HEK293 (cell line): ENCODE results near the gene PIWIL1.

Source experiments
- CTCF ChIA-PET: fragments of 350-600 bp; formaldehyde crosslinking; extraction: SDS; loops from one replicate; lab custom pipeline; 2021; ENCODE audit warnings: antibody characterized with exemption; lab: Yijun Ruan, JAX
- POLR2A ChIA-PET: fragments of 300-600 bp; formaldehyde crosslinking; extraction: SDS; loops from one replicate; lab custom pipeline; 2020; ENCODE audit warnings: antibody characterized with exemption, inconsistent platforms; lab: Yijun Ruan, JAX
- H3K27ac ChIP-seq: fragments of 200-500 bp; sonication (Bioruptor generic); 2 replicates; pipeline ENCODE4 v1.5.1; 2014; ENCODE audit warnings: low read depth, low read length, control low read depth, inconsistent platforms; ENCODE audit errors: extremely low read depth
- H3K36me3 ChIP-seq, 2 experiments: fragments of 200-500 bp in 1 of 2; sonication (Bioruptor generic) in 1 of 2; 1 replicate in 1 of 2; 2 replicates in 1 of 2; pipeline ENCODE4 v1.5.1; 2014 to 2017; ENCODE audit warnings: inconsistent platforms in 2 of 2, low read length in 2 of 2; ENCODE audit not compliant: control insufficient read depth in 2 of 2, insufficient read depth in 1 of 2
- H3K4me1 ChIP-seq: fragments of 200-500 bp; sonication (Bioruptor generic); 2 replicates; pipeline ENCODE4 v1.5.1; 2014; ENCODE audit warnings: mild to moderate bottlenecking, low read length, inconsistent platforms; ENCODE audit not compliant: control insufficient read depth, insufficient read depth
- H3K4me3 ChIP-seq: 2 replicates; pipeline ENCODE4 v1.5.1; 2011; ENCODE audit warnings: low read depth, mild to moderate bottlenecking, control low read depth, low read length, moderate library complexity
- H3K9me3 ChIP-seq: fragments of 200-500 bp; sonication (Bioruptor generic); 2 replicates; pipeline ENCODE4 v1.5.1; 2014; ENCODE audit warnings: low read depth, low read length, inconsistent platforms; ENCODE audit not compliant: control insufficient read depth, insufficient read depth
- SP2 ChIP-seq: fragments of 450-650 bp; formaldehyde crosslinking; IDR thresholded peaks from 2 replicates; pipeline ENCODE4 v1.5.1; 2016; ENCODE audit warnings: missing biosample characterization, missing genetic modification characterization
- SP3 ChIP-seq: fragments of 450-650 bp; formaldehyde crosslinking; IDR thresholded peaks from 2 replicates; pipeline ENCODE4 v1.5.1; 2016; ENCODE audit warnings: missing biosample characterization, missing genetic modification characterization
- ZIC2 ChIP-seq: fragments of 450-650 bp; formaldehyde crosslinking; IDR thresholded peaks from 2 replicates; pipeline ENCODE4 v1.5.1; 2016; ENCODE audit warnings: missing biosample characterization, missing genetic modification characterization
- ZNF16 ChIP-seq: fragments of 450-650 bp; formaldehyde crosslinking; IDR thresholded peaks from 2 replicates; pipeline ENCODE4 v1.5.1; 2016; ENCODE audit warnings: low read depth, missing biosample characterization, missing genetic modification characterization
- ZNF292 ChIP-seq: fragments of 450-650 bp; formaldehyde crosslinking; IDR thresholded peaks from 2 replicates; pipeline ENCODE4 v1.5.1; 2016; ENCODE audit warnings: low read depth, missing biosample characterization, missing genetic modification characterization, borderline replicate concordance
- ZNF404 ChIP-seq: fragments of 450-650 bp; formaldehyde crosslinking; IDR thresholded peaks from 2 replicates; pipeline ENCODE4 v1.5.1; 2017; ENCODE audit warnings: missing biosample characterization, missing genetic modification characterization
- ZNF654 ChIP-seq: fragments of 450-650 bp; formaldehyde crosslinking; IDR thresholded peaks from 2 replicates; pipeline ENCODE4 v1.5.1; 2016; ENCODE audit warnings: low read depth, missing biosample characterization, missing genetic modification characterization
- ZNF664 ChIP-seq: fragments of 450-650 bp; formaldehyde crosslinking; IDR thresholded peaks from 2 replicates; pipeline ENCODE4 v1.5.1; 2016; ENCODE audit warnings: missing biosample characterization, missing genetic modification characterization
- ZNF791 ChIP-seq: fragments of 450-650 bp; formaldehyde crosslinking; IDR thresholded peaks from 2 replicates; pipeline ENCODE4 v1.5.1; 2016; ENCODE audit warnings: missing biosample characterization, missing genetic modification characterization
- ZNF830 ChIP-seq: fragments of 450-650 bp; IDR thresholded peaks from 2 replicates; pipeline ENCODE4 v1.5.0; 2018; ENCODE audit warnings: missing biosample characterization, missing genetic modification characterization, low read depth, mild to moderate bottlenecking, moderate library complexity
- TF ChIP-seq, protein P1 (sequence below): fragments of 450-650 bp; formaldehyde crosslinking; IDR thresholded peaks from 2 replicates; pipeline ENCODE4 v1.5.1; 2017; ENCODE audit warnings: missing biosample characterization, missing genetic modification characterization
- TF ChIP-seq, protein P2 (sequence below): fragments of 450-650 bp; formaldehyde crosslinking; IDR thresholded peaks from 2 replicates; pipeline ENCODE4 v1.5.1; 2016; ENCODE audit warnings: missing biosample characterization, missing genetic modification characterization
- TF ChIP-seq, protein P3 (sequence below): fragments of 450-650 bp; formaldehyde crosslinking; IDR thresholded peaks from 2 replicates; pipeline ENCODE4; 2016; ENCODE audit warnings: missing biosample characterization, missing genetic modification characterization
- TF ChIP-seq, protein P4 (sequence below): fragments of 450-650 bp; formaldehyde crosslinking; IDR thresholded peaks from 2 replicates; pipeline ENCODE4 v1.5.1; 2017; ENCODE audit warnings: missing biosample characterization, missing genetic modification characterization

Gene PIWIL1

DNA sequence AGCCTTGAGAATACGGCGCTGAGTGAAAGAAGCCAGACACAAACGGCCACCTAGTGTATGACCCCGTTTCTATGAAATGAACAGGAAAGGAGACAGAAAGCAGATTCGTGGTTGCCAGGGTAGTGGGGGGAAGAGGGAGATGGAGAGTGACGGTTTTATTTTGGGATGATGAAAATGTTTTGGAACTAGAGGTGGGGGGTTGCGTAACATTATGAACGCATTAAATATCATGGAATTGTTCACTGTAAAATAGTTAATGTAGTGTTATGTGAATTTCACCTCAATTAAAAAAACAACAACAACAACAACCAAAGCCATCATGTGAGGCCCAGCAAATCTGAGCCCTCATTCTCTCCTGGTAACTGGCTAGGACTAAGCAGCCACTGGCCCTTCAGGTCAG lies 3.3 kb upstream of the PIWIL1 start:
- no peaks in the 10 kb centered on the region for H3K4me1 ChIP-seq
- CTCF ChIA-PET = interaction anchor here (0.7 kb wide), 1 partner anchor 280 kb away, joined by 3 read pairs; no protein-coding TSS in a partner anchor
- H3K9me3 ChIP-seq = no peaks in the 10 kb centered on the region
- no peak overlapping the region for H3K4me3 ChIP-seq
- TF ChIP-seq ZNF16 (tag by site-specific recombination) (no peak), ZNF654 (tag by site-specific recombination) (no peak), ZNF791 (tag by site-specific recombination) (no peak), SP2 (tag by site-specific recombination) (no peak), ZNF404 (tag by site-specific recombination) (no peak), ZNF292 (no peak), ZNF664 (tag by site-specific recombination) (no peak), ZNF830 (tag by site-specific recombination) (no peak)
- TF ChIP-seq, protein P1, sequence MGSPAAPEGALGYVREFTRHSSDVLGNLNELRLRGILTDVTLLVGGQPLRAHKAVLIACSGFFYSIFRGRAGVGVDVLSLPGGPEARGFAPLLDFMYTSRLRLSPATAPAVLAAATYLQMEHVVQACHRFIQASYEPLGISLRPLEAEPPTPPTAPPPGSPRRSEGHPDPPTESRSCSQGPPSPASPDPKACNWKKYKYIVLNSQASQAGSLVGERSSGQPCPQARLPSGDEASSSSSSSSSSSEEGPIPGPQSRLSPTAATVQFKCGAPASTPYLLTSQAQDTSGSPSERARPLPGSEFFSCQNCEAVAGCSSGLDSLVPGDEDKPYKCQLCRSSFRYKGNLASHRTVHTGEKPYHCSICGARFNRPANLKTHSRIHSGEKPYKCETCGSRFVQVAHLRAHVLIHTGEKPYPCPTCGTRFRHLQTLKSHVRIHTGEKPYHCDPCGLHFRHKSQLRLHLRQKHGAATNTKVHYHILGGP (tag by site-specific recombination) = no peak
- TF ChIP-seq, protein P2, sequence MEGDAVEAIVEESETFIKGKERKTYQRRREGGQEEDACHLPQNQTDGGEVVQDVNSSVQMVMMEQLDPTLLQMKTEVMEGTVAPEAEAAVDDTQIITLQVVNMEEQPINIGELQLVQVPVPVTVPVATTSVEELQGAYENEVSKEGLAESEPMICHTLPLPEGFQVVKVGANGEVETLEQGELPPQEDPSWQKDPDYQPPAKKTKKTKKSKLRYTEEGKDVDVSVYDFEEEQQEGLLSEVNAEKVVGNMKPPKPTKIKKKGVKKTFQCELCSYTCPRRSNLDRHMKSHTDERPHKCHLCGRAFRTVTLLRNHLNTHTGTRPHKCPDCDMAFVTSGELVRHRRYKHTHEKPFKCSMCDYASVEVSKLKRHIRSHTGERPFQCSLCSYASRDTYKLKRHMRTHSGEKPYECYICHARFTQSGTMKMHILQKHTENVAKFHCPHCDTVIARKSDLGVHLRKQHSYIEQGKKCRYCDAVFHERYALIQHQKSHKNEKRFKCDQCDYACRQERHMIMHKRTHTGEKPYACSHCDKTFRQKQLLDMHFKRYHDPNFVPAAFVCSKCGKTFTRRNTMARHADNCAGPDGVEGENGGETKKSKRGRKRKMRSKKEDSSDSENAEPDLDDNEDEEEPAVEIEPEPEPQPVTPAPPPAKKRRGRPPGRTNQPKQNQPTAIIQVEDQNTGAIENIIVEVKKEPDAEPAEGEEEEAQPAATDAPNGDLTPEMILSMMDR = no peak
- no peaks in the 10 kb centered on the region for H3K36me3 ChIP-seq
- H3K27ac ChIP-seq = no peak overlapping the region
- POLR2A ChIA-PET = no interaction called here

DNA sequence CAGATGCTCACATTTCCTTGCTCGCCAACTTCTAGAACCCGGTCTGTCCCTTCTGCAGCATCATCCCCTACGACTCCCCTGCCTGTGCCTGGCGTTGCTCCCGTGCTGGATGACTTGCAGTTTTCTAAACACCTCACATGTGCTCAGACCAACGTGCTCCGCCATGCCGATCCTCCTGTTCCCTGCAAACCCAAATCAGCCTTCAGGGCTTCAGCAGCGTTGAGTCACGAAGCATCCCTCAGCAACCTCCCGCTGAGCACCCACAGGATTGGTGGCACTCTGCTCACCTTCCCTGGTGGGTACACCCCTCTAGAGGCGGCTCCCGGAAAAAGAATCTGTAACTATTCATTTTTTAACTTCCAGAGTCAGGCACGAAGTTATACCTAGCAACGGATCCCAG lies 2.8 kb upstream of the PIWIL1 start:
- TF ChIP-seq, protein P3, sequence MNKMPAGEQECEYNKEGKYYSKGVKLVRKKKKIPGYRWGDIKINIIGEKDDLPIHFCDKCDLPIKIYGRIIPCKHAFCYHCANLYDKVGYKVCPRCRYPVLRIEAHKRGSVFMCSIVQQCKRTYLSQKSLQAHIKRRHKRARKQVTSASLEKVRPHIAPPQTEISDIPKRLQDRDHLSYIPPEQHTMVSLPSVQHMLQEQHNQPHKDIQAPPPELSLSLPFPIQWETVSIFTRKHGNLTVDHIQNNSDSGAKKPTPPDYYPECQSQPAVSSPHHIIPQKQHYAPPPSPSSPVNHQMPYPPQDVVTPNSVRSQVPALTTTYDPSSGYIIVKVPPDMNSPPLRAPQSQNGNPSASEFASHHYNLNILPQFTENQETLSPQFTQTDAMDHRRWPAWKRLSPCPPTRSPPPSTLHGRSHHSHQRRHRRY = no peak
- TF ChIP-seq, protein P4, sequence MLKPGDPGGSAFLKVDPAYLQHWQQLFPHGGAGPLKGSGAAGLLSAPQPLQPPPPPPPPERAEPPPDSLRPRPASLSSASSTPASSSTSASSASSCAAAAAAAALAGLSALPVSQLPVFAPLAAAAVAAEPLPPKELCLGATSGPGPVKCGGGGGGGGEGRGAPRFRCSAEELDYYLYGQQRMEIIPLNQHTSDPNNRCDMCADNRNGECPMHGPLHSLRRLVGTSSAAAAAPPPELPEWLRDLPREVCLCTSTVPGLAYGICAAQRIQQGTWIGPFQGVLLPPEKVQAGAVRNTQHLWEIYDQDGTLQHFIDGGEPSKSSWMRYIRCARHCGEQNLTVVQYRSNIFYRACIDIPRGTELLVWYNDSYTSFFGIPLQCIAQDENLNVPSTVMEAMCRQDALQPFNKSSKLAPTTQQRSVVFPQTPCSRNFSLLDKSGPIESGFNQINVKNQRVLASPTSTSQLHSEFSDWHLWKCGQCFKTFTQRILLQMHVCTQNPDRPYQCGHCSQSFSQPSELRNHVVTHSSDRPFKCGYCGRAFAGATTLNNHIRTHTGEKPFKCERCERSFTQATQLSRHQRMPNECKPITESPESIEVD (tag by site-specific recombination) = no peak
- no peak for TF ChIP-seq SP3
- ChIA-PET POLR2A (no interaction called here), CTCF (interaction anchor here (0.6 to 2.8 kb wide), 11 partner anchors 10 to 321 kb away, joined by 3 to 14 read pairs (median 4); no protein-coding TSS in a partner anchor)
- no peak overlapping the region for H3K4me3 ChIP-seq
- H3K36me3 ChIP-seq = no peaks in the 10 kb centered on the region
- H3K27ac ChIP-seq = no peak overlapping the region
- no peaks in the 10 kb centered on the region for H3K4me1 ChIP-seq
- no peaks in the 10 kb centered on the region for H3K9me3 ChIP-seq

DNA sequence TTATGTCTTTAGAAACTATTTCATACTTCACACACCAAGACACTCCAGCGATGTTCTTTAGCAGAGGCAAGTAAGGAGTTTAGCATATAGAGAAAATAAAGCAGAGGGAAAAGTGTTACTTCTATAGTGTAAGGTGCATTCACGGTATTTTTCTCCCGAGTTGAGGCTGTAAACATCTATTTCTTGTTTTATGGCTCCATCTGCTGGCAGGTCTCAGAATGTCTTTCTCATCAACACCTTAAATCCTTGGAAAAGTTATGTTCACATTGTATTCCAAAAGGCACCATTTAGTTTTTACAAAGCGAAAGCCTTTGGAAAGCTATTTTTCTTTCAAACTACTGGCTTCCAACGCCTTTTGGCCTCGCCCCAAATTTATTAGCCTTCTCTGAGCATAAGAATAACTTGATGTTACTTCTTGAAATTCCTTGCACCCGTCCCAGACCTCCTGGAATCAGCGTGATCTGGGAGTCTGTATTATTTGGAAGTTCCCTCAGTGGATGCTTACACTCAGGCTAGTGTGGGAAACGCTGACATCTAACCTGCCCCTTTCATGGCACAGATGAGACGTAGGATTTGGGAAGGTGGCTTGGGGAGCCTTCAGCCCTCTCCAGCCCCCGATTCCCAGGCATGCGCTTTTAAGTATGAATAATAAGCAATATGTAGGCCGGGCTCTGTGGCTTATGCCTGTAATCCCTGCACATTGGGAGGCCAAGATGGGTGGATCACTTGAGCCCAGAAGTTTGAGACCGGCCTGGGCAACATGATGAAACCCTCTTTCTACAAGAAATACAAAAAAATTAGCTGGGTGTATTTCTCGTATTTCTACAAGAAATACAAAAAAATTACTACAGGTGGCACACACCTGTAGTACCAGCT lies 1.9 kb upstream of the PIWIL1 start:
- no peak overlapping the region for H3K4me3 ChIP-seq
- ChIA-PET CTCF (interaction anchor here (0.6 to 2.8 kb wide), 15 partner anchors 10 to 414 kb away, joined by 3 to 14 read pairs (median 4); no protein-coding TSS in a partner anchor), POLR2A (no interaction called here)
- H3K4me1 ChIP-seq = no peaks in the 10 kb centered on the region
- TF ChIP-seq, protein P2 = 0 out of 2 replicates have a peak, but pooled peaks have one; percentile 11
- TF ChIP-seq ZNF654 (tag by site-specific recombination) (peak; percentile 84), ZIC2 (tag by site-specific recombination) (no peak)
- no peaks in the 10 kb centered on the region for H3K9me3 ChIP-seq
- no peak overlapping the region for H3K27ac ChIP-seq
- no peaks in the 10 kb centered on the region for H3K36me3 ChIP-seq
